Measurements from ENCODE around the gene WNT8B.

DNA sequence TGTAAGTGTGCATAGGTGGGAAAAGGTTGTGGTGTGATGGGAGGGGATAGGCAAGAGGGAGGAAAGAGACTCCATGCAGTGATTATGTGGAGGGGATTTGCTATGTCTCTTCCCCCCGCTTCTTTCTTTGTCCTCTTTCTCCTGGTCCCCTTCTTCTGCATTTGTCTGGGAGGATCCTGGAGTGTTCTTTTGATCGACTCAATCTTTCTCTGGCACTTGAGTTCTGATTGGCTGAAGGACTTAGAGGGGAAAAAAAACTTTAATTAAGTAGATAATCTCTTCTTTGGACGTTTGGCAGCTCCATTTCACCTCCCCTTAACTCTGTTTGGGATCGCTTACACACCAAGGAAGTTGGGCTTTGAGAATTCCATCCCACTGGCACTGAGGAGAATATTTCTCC is at the start of gene WNT8B:
- TF ChIP-seq, protein P1, sequence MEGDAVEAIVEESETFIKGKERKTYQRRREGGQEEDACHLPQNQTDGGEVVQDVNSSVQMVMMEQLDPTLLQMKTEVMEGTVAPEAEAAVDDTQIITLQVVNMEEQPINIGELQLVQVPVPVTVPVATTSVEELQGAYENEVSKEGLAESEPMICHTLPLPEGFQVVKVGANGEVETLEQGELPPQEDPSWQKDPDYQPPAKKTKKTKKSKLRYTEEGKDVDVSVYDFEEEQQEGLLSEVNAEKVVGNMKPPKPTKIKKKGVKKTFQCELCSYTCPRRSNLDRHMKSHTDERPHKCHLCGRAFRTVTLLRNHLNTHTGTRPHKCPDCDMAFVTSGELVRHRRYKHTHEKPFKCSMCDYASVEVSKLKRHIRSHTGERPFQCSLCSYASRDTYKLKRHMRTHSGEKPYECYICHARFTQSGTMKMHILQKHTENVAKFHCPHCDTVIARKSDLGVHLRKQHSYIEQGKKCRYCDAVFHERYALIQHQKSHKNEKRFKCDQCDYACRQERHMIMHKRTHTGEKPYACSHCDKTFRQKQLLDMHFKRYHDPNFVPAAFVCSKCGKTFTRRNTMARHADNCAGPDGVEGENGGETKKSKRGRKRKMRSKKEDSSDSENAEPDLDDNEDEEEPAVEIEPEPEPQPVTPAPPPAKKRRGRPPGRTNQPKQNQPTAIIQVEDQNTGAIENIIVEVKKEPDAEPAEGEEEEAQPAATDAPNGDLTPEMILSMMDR (IDR thresholded peaks at IDR 0.05; ENCODE audit: low read depth, low read length) = no peak
- TF ChIP-seq POLR2A (IDR thresholded peaks at IDR 0.05; ENCODE audit: extremely low read depth, insufficient read length) (no peak), MYC (IDR thresholded peaks at IDR 0.05; ENCODE audit: low read depth, low read length) (no peak)
- TF ChIP-seq, protein P2, sequence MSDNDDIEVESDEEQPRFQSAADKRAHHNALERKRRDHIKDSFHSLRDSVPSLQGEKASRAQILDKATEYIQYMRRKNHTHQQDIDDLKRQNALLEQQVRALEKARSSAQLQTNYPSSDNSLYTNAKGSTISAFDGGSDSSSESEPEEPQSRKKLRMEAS (IDR thresholded peaks at IDR 0.05; ENCODE audit: low read depth, low read length) = no peak
